Right atrium auricular region (tissue), 2 donors: Measurements from ENCODE around the gene SP140L. TPM values are rescaled to one million over a fixed set of nuclear protein-coding genes. Genes with fewer than 3 reads are reported as not detected.

ENCODE experiments used
- DNase-seq: peaks from one replicate; pipeline ENCODE4 v3.0.0-alpha.2; 2019; ENCODE audit warnings: low spot score
- H3K27ac ChIP-seq, 2 donors: fragments of 200-600 bp; sonication (generic); 1 replicate in 1 of 2; 2 replicates in 1 of 2; pipeline ENCODE4 v1.5.1; 2016 to 2019
- H3K27me3 ChIP-seq, 2 donors: fragments of 200-600 bp; sonication (generic); one replicate each; pipeline versions ENCODE4 v1.5.1 to v1.6.0; 2017 to 2019
- H3K36me3 ChIP-seq: fragments of 200-600 bp; sonication (generic); one replicate; pipeline ENCODE4 v1.5.1; 2016
- H3K4me1 ChIP-seq, 2 donors: fragments of 200-600 bp; sonication (generic); one replicate each; pipeline versions ENCODE4 v1.5.1 to v1.6.0; 2017 to 2019
- H3K4me3 ChIP-seq, 2 donors: fragments of 200-600 bp; sonication (generic); 1 replicate in 1 of 2; 2 replicates in 1 of 2; pipeline ENCODE4 v1.5.1; 2017 to 2019; ENCODE audit warnings: mild to moderate bottlenecking in 1 of 2, moderate library complexity in 1 of 2
- H3K9me3 ChIP-seq, 2 donors: fragments of 200-600 bp; sonication (generic); one replicate each; pipeline ENCODE4 v1.5.1; 2019
- total RNA-seq, 2 donors: library from RNA; depleted of rRNA; stranded (reverse); fragments of >200 nt; gene quantifications; one replicate each; pipeline ENCODE4 v1.1.0, GENCODE V29; 2016
- TF ChIP-seq, protein P1 (sequence below), 2 donors: fragments of 200-600 bp; sonication (generic); IDR thresholded peaks; one replicate each; pipeline ENCODE4 v1.5.1; 2019; ENCODE audit warnings: antibody characterized with exemption in 2 of 2

Gene SP140L
- total RNA-seq, 2 donors from 2014 or later: 3.0 to 3.2 TPM

DNA sequence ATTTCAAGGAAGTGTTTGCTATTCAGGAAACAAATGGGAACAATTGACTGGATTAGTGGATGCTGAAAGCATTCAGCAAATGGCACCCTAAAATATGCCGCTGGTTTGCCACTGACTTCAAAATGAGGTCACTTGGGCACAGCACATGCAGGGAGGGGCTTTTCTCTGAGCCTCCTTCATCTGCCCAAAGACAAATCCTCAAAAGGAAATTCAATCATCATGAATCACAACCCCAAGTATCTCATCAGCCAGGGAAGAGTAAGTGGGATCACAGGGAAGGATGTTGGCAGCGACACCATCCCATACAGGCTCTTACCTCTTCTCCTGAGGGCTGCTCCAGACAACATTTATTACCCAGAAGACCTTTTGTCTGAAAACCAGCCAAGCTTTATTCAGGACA lies 14.4 kb upstream of the SP140L start:
- Histone ChIP-seq H3K9me3 (no peaks in the 10 kb centered on the region), H3K27ac (no peak overlapping the region), H3K4me1 (no peaks in the 10 kb centered on the region), H3K27me3 (no peaks in the 10 kb centered on the region), H3K4me3 (no peak overlapping the region), H3K36me3 (no peaks in the 10 kb centered on the region)
- TF ChIP-seq, protein P1, sequence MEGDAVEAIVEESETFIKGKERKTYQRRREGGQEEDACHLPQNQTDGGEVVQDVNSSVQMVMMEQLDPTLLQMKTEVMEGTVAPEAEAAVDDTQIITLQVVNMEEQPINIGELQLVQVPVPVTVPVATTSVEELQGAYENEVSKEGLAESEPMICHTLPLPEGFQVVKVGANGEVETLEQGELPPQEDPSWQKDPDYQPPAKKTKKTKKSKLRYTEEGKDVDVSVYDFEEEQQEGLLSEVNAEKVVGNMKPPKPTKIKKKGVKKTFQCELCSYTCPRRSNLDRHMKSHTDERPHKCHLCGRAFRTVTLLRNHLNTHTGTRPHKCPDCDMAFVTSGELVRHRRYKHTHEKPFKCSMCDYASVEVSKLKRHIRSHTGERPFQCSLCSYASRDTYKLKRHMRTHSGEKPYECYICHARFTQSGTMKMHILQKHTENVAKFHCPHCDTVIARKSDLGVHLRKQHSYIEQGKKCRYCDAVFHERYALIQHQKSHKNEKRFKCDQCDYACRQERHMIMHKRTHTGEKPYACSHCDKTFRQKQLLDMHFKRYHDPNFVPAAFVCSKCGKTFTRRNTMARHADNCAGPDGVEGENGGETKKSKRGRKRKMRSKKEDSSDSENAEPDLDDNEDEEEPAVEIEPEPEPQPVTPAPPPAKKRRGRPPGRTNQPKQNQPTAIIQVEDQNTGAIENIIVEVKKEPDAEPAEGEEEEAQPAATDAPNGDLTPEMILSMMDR (IDR thresholded peaks at IDR 0.05): no peak
- DNase-seq: no peak

DNA sequence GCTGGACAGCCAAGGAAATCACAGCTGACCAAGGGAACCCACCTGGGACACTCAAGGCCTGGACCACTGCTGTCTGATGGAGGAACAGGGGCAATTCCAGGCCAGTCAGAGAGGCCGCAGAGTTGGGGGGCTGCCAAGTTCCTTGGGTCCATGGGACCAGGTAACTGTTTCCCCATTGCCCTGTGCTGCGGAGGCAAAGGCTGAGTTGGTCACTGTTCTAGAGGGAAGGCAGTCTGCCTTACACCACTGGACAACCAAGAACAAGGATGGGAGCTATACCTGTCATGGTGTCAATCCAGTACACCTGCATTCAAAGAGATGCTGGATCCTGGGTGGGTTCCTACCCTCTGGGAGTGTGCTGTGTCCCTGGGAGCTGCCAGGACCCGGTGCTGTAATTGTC lies 9.6 kb upstream of the SP140L start:
- H3K36me3 ChIP-seq: no peaks in the 10 kb centered on the region
- H3K4me1 ChIP-seq: no peaks in the 10 kb centered on the region
- TF ChIP-seq, protein P1 (IDR thresholded peaks at IDR 0.05): no peak
- no peak overlapping the region for H3K4me3 ChIP-seq
- no peak for DNase-seq
- H3K27ac ChIP-seq: no peak overlapping the region
- no peaks in the 10 kb centered on the region for H3K9me3 ChIP-seq
- no peaks in the 10 kb centered on the region for H3K27me3 ChIP-seq

DNA sequence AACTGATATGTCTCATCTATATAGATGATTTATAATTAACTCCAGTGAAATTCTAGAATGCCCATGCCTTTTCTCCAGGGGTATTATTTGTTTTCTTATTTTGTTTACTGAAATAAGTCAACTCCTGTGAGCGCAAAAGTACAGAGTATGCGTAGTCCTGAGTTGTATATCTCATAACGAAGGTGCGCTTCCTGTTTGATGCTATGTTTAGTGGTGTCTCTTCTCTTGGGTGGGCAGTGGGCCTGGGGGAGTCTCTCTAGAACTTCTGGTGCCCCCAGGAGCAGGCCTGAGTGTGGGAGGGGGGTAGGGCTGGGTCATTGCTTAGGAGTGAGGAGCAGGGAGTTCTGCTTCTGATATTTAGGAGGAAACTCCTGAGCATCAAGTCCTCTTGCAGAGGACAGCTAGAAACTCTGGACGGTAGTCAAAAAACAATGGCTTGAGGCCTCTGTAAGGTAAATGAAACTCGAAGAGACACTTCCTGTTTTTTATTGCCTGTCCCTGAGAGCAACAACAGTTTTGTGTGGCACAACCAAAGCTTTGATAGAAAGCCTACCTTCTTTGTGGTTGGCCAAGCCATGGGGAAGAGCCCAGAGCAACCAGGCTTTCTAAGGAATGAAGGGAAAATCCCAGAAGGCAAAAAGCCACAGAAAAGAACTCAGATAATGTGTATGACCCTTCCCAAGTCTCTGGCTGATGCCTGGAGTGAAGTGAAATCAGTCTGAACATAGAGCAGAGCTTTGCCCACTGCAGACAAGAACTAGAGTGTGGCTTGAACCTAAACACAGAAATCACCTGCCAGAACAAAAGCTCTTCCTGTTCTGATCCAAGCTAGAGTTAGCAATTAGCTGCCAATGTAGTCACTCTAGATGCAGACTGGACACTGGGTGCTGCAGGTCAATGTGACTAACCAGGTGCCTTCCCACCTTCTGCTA lies 8.5 kb upstream of the SP140L start:
- H3K9me3 ChIP-seq: no peaks in the 10 kb centered on the region
- TF ChIP-seq, protein P1 (IDR thresholded peaks at IDR 0.05): no peak
- H3K4me3 ChIP-seq: no peak overlapping the region
- H3K36me3 ChIP-seq: no peaks in the 10 kb centered on the region
- H3K27me3 ChIP-seq: no peaks in the 10 kb centered on the region
- no peak overlapping the region for H3K27ac ChIP-seq
- no peaks in the 10 kb centered on the region for H3K4me1 ChIP-seq
- DNase-seq: no peak

DNA sequence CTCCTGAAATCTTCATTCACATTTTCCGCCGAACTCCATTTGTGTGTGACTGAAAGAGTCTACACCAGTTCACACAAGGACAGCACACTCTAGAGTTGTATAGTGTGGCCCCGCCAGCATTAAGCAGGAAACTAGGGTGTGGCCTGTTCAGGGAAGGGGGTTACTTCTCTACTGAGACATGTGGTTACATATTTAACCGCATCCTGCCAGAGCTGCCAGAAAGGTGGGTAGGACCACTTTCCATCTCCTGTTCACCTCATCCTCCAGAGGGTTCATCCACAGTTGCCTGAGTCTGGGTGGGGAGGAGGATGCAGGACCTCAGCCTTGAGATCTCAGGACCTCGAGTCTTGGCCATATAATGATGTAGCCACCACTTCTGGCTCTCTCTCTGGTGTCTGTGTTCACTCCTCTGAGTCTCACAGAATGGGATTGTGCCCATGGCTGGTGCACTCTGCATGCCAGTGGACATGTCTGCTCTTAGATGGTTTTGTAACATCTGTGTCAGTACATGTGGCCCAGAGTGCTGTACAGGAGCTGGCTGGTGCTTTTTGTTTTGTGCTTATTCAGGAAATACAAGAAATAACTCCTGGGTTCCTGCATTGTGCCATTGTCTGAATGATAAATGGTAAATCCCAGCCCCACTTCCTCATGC lies 7.7 kb upstream of the SP140L start:
- H3K9me3 ChIP-seq: no peaks in the 10 kb centered on the region
- no peak overlapping the region for H3K4me3 ChIP-seq
- no peaks in the 10 kb centered on the region for H3K36me3 ChIP-seq
- no peaks in the 10 kb centered on the region for H3K4me1 ChIP-seq
- H3K27me3 ChIP-seq: no peaks in the 10 kb centered on the region
- TF ChIP-seq, protein P1 (IDR thresholded peaks at IDR 0.05): no peak
- DNase-seq: no peak
- no peak overlapping the region for H3K27ac ChIP-seq

DNA sequence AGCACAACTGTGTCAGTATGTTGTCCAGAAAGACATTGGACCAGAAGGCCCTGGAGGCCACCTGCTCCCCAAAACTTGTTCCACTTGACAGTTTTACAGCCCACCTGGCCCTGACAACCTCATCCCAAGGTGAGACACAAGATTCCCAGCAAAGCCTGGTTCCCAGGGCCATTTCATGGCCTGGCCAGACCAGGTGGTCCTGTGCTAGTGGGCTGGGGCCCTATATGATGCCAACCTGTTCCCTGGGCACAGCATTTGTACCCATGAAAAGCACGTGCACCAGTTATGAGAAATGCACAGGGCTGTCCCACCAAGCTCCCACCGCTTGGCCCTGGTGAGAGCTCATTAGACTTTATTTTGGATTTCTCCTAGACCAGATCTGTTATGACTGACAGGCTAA lies 6.0 kb upstream of the SP140L start:
- no peaks in the 10 kb centered on the region for H3K36me3 ChIP-seq
- H3K9me3 ChIP-seq: no peaks in the 10 kb centered on the region
- TF ChIP-seq, protein P1 (IDR thresholded peaks at IDR 0.05): no peak
- no peaks in the 10 kb centered on the region for H3K4me1 ChIP-seq
- no peaks in the 10 kb centered on the region for H3K27me3 ChIP-seq
- H3K27ac ChIP-seq: no peak overlapping the region
- DNase-seq: no peak
- no peak overlapping the region for H3K4me3 ChIP-seq
